ENCODE data around the gene CST6.

CST6 gene

GRCh38 chr11:66056501-66056900, 44.7 kb downstream of the CST6 start:
- no peak for TF ChIP-seq GATA2 (IDR thresholded peaks at IDR 0.05; ENCODE audit: low read depth, low read length)
- TF ChIP-seq GATA3 (IDR thresholded peaks at IDR 0.05; ENCODE audit: low read depth, low read length) = no peak

- no peak for TF ChIP-seq GATA3 (IDR thresholded peaks at IDR 0.05; ENCODE audit: low read depth, low read length)
- TF ChIP-seq GATA2 (IDR thresholded peaks at IDR 0.05; ENCODE audit: low read depth, low read length) = no peak
Measured at GRCh38 chr11:66059966-66060680, 48.3 kb downstream of the CST6 start.

GRCh38 chr11:66061268-66061667, 49.5 kb downstream of the CST6 start:
- TF ChIP-seq GATA3 (IDR thresholded peaks at IDR 0.05; ENCODE audit: low read depth, low read length) (no peak), GATA2 (IDR thresholded peaks at IDR 0.05; ENCODE audit: low read depth, low read length) (no peak)

- TF ChIP-seq GATA2 (IDR thresholded peaks at IDR 0.05; ENCODE audit: low read depth, low read length) = no peak
- no peak for TF ChIP-seq GATA3 (IDR thresholded peaks at IDR 0.05; ENCODE audit: low read depth, low read length)
Measured at GRCh38 chr11:66062408-66062807, 50.6 kb downstream of the CST6 start.
